ENCODE results near the gene OR5B12.
"Not testable (repeated sequence)": the region's sequence is repeated elsewhere in the genome, so short reads cannot be mapped to it uniquely, and the experiment has no call there.

OR5B12 gene

DNA sequence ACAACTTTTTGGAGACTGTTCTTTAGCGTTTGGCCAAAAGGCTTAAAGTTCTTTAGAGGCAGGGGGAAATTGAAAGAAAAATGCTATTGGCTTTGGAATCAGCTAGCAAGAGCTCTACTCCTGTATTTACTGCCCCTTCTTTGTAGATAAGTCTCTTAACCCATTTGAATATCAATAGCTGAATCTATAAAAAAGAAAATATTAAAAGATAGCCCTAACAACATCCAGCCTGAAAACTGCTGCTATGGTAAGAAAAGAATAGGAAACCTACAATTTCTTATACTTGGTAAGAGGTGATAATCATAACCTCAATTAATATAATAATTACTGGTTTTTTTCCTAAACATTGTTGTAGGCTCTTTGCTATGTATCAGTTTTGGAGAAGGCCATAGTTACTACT is at the start of gene OR5B12:
Gene OR5B12, minus strand, starts transcription at position 101 of the 400 bp plus-strand sequence. CDS start 2,085 bp downstream, outside the sequence.
- no peak for DNase-seq

DNA sequence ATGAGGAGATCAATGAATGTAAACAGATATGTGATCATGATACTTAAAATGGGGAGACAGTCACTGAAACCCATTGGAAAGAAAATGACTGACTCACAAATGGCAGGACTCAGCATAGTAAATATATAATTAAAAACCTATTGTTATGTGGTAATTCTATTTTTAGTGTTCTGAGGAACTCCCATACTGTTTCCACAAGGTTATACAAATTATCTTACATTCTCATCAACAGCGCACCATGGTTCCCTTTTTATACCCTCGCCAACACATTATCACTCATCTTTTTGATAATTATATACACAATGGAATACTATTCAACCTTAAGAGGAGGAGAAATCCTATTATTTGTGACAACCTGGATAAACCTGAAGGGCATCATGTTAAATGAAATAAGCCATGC is 48.8 kb upstream of the OR5B12 start:
- DNase-seq, result no peak

DNA sequence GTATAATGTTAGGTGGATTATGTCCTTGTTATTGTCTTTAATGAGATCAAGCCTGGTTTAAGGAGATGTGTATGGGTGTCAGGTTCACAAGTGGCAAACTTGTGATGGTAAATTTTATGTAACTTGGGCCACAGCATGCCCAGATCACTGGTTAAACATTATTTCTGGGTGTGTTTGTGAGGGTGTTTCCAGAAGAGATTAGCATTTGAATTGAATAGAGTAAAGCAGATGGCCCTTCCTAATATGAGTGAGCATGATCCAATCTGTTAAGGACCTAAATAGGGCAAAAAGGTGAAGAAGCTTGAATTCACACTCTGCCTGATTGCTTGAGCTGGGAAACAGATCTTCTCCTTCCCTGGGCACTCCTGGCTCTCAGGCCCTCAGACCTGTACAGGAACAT is 45.1 kb upstream of the OR5B12 start:
- DNase-seq, result no peak

DNA sequence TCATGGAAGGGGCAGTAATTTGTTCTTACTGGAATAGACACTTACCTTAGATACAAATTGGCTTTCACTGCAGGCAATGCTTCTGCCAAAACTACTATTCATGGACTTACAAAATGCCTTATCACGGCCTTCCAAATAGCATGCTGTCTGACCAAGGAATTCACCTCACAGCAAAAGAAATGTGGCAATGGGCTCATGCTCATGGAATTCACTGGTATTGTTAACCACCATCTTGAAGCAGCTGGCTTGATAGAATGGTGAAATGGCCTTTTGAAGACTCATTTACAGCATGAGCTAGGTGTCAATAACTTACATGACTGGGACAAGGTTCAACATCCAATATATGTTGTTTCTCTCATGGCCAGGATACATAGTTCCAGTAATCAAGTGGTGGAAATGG is 43.9 kb upstream of the OR5B12 start:
- no peak for DNase-seq

DNA sequence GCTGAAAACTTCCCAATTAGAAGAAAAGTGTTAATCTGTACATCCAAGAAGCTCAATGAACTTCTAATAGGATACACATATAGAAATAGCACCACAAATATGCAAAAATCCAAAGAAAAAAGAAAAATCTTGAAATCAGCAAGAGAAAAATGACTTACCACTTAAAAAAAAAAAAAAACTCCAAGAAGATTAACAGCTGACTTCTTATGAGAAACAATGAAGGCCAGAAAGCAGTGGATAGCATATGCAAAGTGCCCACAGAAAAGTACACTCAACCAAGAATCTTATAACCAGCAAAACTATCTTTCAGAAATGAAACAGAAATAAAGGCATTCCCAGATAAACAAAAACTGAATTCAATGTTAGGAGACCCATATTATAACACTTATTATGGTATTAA is 29.9 kb upstream of the OR5B12 start:
- DNase-seq, result no peak

DNA sequence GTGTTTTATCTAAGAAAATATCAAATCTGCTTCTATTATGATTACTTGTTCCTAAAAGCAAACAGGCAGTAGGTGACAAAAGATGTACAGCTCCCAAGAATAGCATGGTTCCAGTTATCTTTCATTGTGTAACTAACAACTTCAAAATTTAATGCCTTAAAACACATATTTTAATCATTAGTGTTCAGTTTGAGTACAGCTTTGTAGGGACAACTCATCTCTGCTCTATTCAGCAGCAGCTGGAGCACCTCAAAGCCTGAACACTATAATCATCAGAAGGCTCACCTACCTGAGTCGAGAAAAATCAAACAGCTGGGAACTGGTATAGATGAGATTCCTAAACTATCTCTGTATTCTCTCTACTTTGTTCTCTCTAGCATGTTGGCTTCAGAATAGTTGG is 24.3 kb upstream of the OR5B12 start:
- no peak for DNase-seq

DNA sequence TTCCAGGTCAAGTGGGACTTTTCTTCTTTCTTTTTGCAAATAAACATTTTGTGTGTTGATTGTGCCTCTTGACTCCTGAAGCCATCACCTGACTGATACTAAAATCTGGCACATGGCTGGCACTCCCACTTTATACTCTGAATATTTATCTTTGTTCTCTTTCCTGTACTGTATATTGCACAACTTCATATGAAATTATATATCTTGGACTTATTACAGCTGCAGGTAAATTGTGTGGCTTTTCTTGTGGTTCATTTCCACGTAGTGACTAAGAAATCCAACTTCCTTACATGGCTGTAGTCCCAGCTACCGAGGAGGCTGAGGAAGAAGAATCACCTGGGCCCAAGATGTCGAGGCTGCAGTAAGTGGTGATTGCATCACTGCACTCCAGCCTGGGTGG is 23.7 kb upstream of the OR5B12 start:
- no peak for DNase-seq

DNA sequence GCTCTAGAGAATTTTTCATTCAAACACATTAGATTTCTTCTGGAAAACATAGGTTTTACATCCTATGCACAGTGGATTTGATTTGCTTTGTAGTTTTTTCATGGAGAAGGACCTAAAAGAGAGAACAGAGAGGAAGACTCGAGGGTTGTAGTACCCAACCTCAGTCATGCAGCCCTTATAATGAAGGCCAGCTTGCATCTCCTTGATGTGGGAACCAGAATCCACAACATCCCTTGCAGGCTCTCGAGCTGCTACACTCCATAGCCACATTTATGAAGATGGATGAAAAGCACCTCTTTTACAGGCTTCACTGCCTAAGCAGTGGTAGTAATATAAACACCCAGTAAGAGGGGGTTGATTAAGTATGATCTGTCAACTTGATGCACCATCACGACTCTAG is 9.5 kb upstream of the OR5B12 start:
- DNase-seq, result no peak

DNA sequence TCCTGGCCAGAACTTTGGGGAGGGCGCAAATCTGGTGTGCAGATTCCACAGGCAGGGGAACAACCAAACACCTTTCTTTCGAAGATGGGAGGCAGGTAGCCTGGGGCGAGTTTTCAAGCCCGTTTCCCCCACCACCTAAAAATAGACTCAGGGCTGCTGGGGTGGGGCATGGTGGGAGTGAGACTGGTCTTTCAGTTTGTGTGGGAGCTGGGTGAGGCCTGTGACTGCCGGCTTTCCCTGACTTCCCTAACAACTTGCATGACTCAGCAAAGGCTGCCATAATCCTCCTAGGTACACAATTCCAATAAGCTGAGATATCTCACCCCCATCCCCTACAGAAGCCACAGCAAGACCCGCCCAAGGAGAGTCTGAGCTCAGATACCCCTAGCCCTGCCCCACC is 4.3 kb upstream of the OR5B12 start:
- no peak for DNase-seq

DNA sequence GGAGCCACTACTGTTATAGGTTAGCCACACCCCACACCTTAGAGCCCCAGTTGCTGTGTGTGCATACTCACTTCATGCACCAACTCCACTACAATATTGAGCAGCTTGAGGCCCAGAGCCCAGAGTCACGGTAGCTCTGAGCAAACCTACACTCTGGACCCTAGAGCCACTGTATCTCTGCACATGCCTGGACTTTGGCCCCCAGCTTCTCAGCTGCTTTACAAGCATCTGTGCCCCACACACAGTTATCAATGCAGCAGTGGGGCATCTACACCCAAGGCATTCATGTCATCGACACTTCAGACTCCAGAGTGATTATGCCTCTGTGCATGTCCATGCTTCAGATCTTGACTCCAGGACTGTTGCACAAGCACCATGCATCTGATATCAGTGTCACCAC is 2.3 kb upstream of the OR5B12 start:
- DNase-seq, result no peak

DNA sequence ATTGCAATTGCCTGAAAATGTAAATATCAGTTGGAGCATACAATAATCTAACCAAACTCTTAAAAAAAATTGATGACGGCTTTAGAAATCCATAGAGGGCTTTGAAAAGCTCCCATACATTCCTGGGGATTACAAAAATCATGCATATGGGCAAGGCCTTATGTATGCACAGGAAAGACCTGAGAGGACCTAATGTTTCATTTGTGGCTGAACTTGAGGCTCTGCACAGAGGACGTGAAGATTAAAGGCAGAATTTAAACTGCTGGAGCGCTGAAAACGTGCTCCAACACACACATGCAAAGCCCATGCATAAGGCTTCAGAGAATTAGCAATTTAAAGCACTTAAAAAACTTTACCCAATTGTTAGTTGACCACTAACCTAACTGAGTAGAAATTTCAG is 3.5 kb downstream of the OR5B12 start:
- DNase-seq, result no peak

DNA sequence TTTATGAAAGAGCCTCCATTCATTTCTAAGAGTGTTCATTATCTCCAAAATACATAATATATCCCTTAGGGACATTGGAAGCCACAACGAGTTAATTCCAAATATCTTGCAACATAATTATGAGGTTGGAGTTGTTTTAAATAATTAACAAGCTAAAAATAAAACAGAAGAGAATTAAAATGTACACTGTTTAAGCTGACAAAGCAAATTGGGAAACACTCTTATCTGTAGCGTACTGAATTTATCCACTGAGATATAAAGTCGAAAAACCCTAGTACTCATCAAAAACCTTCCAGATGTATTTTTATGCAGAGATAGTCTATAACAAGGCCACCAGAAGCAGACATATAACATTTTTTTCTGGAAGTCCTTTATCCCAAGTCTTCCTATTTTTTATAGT is 7.8 kb downstream of the OR5B12 start:
- no peak for DNase-seq

DNA sequence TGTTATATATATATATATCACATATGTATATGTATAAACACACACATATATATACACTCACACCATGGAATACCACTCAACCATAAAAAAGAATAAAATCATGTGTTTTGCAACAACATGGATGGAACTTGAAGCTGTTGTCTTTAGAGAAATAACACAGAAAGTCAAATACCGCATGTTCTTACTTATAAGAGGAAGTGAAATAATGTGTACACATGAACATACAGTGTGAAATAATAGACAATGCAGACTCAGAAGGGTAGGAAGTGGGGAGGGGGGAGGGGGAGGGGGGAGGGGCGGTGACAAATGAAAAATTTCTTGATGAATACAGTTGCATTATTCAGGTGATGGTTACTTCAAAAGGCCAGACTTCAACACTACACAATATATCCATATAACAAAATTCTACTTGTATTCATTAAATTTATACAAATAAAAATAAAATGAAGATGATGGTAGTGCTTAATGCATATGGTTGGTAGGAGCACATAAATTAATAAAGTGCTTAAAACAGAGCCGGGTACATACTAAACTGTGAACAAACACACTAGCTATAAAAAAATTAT is 8.3 kb downstream of the OR5B12 start:
- no peak for DNase-seq

DNA sequence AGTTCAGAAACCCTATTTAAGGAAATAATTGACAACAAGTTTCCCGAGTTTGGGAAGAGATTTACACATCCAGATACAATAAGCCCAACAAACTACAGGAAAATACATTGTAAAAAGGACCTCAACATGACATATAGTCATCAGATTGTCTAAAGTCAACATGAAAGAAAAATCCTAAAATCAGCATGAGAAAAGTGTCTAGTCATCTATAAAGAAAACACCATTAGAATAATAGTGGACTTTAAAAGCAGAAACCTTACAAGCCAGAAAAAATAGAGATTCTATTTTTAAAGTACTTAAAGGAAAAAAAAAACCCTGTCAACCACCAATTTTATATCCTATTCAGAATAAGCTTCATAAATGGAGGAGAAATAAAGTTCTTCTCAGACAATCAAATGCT is 12.8 kb downstream of the OR5B12 start:
- DNase-seq, result no peak

DNA sequence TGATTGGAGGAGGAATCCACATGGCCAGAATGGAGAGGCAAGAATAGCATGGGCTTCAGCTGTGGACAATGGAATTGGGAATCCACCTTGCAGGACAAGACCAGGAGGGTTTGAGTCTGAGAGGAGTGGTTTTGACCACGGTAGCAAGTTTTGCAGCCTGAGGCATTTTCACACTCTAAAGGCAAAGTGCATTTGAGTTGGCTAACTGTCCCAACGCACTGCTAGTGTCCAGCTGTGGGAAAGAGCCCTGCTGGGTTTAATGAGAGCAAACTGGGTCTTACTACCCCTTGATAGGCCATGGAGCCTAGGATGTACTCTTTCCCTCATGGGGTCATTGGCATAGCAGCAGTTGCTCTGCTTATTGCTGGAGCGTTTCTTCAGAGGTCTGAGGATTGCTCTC is 14.0 kb downstream of the OR5B12 start, which contains the start of gene OR5B2:
Gene OR5B2, minus strand, starts transcription at position 101 of the 400 bp plus-strand sequence. CDS start 4,860 bp downstream, outside the sequence.
- no peak for DNase-seq

DNA sequence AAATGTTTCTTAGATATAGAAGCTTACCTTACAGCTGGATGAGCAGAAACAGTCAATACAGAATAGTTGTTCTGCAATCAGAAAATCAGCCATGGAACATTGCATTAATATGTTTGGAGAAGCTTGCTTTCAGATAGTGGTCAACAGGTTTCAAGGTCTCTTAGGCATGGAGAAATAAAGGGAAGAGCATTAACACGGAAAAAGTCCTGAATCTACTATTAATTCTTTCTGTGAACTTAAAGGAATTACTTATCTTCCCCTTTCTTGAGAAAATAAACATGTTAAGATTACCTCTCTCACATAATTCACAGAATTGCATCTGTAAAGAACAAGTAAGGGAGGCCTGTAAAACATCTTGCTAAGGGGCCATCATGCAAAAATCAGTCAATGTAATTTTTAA is 35.3 kb downstream of the OR5B12 start, which contains the start of gene OR5B3:
Gene OR5B3, minus strand, starts transcription at position 101 of the 400 bp plus-strand sequence. CDS start 3,465 bp downstream, outside the sequence.
- no peak for DNase-seq

DNA sequence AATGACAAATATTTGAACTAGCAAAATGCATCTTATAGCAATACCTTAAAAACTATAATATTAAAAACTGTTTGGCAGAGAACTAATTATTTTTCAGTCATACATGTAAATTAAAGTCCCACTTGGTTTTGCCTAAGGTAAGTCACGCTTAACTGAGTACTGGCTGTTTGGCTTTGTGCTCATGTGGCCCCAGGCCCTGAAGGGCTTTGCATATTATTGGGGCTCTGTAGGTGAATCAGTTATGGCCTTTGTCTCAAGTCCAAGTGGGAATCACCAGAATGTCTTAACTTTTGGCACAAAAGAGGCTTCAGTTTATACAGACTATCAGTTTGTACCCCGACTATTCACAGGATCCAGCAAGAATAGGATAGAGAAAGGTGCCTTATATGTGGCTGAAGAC is 42.4 kb downstream of the OR5B12 start:
- not testable (repeated sequence) for DNase-seq

DNA sequence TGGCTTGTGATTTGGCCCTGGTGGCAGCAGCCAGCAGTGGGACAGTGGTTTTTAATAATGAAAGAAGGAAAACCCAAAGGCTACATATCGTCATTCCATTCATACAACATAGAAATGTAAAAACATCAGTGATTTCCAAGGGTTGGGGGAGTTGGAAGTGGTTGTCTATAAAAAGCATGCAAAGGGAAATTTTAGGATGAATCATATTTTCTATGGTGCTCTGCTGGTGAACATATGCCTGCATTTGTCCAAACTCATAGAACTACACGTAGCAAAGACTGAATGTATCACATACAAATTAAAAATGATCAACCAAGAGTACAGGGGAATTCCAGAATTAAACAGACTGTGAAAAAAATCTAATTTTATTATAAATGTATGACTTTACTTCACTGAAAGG is 46.5 kb downstream of the OR5B12 start:
- no peak for DNase-seq

DNA sequence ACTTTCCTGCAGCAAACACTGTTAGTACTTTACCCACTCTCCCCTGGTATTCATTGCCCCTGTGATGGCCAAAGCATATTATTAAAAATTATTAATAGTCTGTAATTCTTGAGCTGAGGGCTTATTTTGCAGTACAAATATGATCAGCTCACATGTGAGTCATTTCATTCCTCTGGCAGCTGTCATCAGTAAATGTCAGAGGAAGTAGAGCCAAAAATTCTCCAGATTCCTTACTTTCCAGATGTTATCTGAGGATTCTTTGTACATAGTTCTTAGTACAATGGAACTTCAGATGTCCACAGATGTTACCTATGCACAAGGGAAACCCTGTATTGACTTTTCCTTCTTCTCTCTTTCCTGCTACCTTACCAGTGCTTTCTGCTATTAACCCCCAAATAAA is 47.8 kb downstream of the OR5B12 start:
- peak; percentile 7 for DNase-seq

DNA sequence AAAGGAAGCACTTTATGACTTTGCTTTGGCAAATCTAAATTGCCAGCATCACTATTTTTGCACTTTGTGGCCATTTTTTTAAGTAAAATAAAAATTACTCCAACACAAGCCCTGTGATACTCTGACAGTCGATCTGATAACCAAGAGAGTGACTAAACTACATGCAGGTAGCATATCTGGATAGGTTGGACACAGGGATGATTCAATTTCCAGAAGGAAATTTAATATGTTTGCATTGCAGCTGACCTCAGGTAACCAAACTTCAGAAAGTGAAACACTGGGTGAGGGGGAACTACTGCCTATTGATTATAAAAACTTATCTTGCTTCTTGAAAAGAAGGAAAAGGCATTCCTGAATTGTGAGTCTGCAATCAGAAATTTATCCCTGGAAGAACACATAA is 49.3 kb downstream of the OR5B12 start:
- no peak for DNase-seq

DNA sequence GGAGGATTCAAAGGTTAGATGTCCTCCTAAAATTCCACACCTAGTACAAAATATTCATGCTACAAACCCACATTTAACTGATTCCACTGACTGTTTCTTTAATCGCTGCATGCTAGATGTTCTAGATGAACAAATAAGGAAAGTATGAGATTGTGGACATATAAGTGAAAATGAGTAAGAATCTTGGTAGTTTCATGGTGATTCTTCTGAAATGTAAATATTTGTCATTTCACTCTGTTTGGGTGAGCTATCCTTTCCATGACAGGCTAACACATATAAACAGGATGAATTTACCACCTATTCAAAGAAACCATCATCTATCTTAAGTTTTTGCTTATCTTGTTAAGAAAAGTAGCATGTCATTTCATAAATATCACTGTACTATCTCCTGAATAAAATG is 50.2 kb downstream of the OR5B12 start:
- no peak for DNase-seq

DNA sequence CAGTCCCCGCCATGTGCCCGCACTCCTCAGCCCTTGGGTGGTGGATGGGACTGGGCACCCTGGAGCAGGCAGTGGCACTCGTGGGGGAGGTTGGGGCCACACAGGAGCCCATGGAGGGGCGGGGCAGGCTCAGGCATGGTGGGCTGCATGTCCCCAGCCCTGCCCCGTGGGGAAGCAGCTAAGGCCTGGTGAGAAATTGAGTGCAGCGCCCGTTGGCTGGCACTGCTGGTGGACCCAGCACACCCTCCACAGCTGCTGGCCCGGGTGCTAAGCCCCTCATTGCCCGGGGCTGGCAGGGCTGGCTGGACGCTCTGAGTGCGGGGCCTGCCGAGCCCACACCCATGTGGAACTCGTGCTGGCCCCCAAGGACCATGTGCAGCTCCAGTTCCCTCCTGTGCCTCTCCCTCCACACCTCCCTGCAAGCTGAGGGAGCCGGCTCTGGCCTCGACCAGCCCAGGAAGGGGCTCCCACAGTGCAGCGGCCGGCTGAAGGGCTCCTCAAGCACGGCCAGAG is 51.4 kb downstream of the OR5B12 start:
- DNase-seq, result no peak

All from eye (tissue), 1 donor.